IMR-90 (cell line): ENCODE measurements around the gene PSMA6. TPM values are rescaled to one million over a fixed set of nuclear protein-coding genes. Genes with fewer than 3 reads are reported as not detected.

Experiments used
- ATAC-seq: fragments of 200-7000 bp; cut with Tn5 transposase; 2 replicates; pipeline ENCODE4 v1.9.1; 2020; ENCODE audit warnings: low read depth, mild to moderate bottlenecking, moderate library complexity
- BruUV-seq: library from RNA; stranded (reverse); fragments of 400-500 nt; replicated peaks from 2 replicates; lab custom pipeline; 2021; lab: Mats Ljungman, UMichigan
- CTCF ChIA-PET: fragments of 300-600 bp; formaldehyde crosslinking; extraction: SDS; loops from one replicate; lab custom pipeline; 2021; ENCODE audit warnings: antibody characterized with exemption; lab: Yijun Ruan, JAX
- POLR2A ChIA-PET: fragments of 300-600 bp; sonication (Branson Sonifier 250); formaldehyde crosslinking; loops from one replicate; lab custom pipeline; 2022; ENCODE audit warnings: antibody characterized with exemption; ENCODE audit not compliant: unreplicated experiment; lab: Charles Lee
- DNase-seq: peaks from one replicate; pipeline ENCODE4 v3.0.0; 2013
- H2AFZ ChIP-seq: replicated peaks from 2 replicates; pipeline ENCODE3; 2013; ENCODE audit warnings: low read length, mild to moderate bottlenecking; ENCODE audit not compliant: poor library complexity
- H2AK5ac ChIP-seq: 2 replicates; pipeline ENCODE4 v1.6.1; 2013; ENCODE audit warnings: low read depth, low read length, inconsistent platforms
- H2AK9ac ChIP-seq: replicated peaks from 2 replicates; pipeline ENCODE3; 2013; ENCODE audit warnings: mild to moderate bottlenecking, low read depth, low read length, moderate library complexity; ENCODE audit not compliant: poor library complexity
- H2BK120ac ChIP-seq: 2 replicates; pipeline ENCODE4 v1.6.1; 2013; ENCODE audit warnings: low read depth, low read length, inconsistent platforms
- H2BK15ac ChIP-seq: 3 replicates; pipeline ENCODE4 v1.6.1; 2013; ENCODE audit warnings: low read depth, low read length, inconsistent platforms
- H2BK20ac ChIP-seq: 2 replicates; pipeline ENCODE4 v1.6.1; 2013; ENCODE audit warnings: low read depth, mild to moderate bottlenecking, inconsistent platforms, low read length, moderate library complexity
- H2BK5ac ChIP-seq: 2 replicates; pipeline ENCODE4 v1.6.1; 2013; ENCODE audit warnings: mild to moderate bottlenecking, low read depth, low read length, inconsistent platforms; ENCODE audit not compliant: poor library complexity, severe bottlenecking
- H3K14ac ChIP-seq: replicated peaks from 2 replicates; pipeline ENCODE4 v1.6.1; 2013; ENCODE audit warnings: low read depth, low read length, inconsistent platforms
- H3K18ac ChIP-seq: 2 replicates; pipeline ENCODE4 v1.6.1; 2013; ENCODE audit warnings: low read depth, low read length, control low read depth
- H3K23ac ChIP-seq: 2 replicates; pipeline ENCODE4 v1.6.1; 2013; ENCODE audit warnings: low read depth, low read length, inconsistent platforms
- H3K27ac ChIP-seq: 2 replicates; pipeline ENCODE4 v1.5.1; 2013; ENCODE audit warnings: mild to moderate bottlenecking, control low read depth, low read length; ENCODE audit not compliant: insufficient read depth
- H3K27me3 ChIP-seq: 2 replicates; pipeline ENCODE4 v1.6.1; 2013; ENCODE audit warnings: low read length; ENCODE audit not compliant: control insufficient read depth, insufficient read depth
- H3K36me3 ChIP-seq: 2 replicates; pipeline ENCODE4 v1.6.1; 2013; ENCODE audit warnings: low read length, mixed read lengths; ENCODE audit not compliant: control insufficient read depth, insufficient read depth
- H3K4ac ChIP-seq: 2 replicates; pipeline ENCODE4 v1.6.1; 2013; ENCODE audit warnings: low read depth, low read length, inconsistent platforms
- H3K4me1 ChIP-seq: 2 replicates; pipeline ENCODE4 v1.6.1; 2013; ENCODE audit warnings: low read length, mixed read lengths; ENCODE audit not compliant: control insufficient read depth, insufficient read depth
- H3K4me2 ChIP-seq: 2 replicates; pipeline ENCODE4 v1.6.1; 2013; ENCODE audit warnings: low read depth, mild to moderate bottlenecking, control low read depth, low read length, moderate library complexity
- H3K4me3 ChIP-seq: 2 replicates; pipeline ENCODE4 v1.5.1; 2013; ENCODE audit warnings: low read depth, mild to moderate bottlenecking, control low read depth, low read length, moderate library complexity; ENCODE audit not compliant: insufficient read depth
- H3K56ac ChIP-seq: 2 replicates; pipeline ENCODE4 v1.6.1; 2013; ENCODE audit warnings: low read length, inconsistent platforms; ENCODE audit not compliant: insufficient read depth; ENCODE audit errors: extremely low read depth
- H3K79me1 ChIP-seq, 2 experiments: 2 replicates each; pipeline ENCODE4 v1.6.1; 2013; ENCODE audit warnings: low read length in 2 of 2, inconsistent platforms in 1 of 2, low read depth in 1 of 2
- H3K9ac ChIP-seq: 2 replicates; pipeline ENCODE4 v1.6.1; 2013; ENCODE audit warnings: low read depth, low read length, control low read depth
- H3K9me1 ChIP-seq: 2 replicates; pipeline ENCODE4 v1.6.1; 2013; ENCODE audit warnings: low read length, inconsistent platforms; ENCODE audit not compliant: insufficient read depth
- H3K9me3 ChIP-seq: 2 replicates; pipeline ENCODE4 v1.6.1; 2013; ENCODE audit warnings: low read length; ENCODE audit not compliant: control insufficient read depth, insufficient read depth
- H4K20me1 ChIP-seq: 2 replicates; pipeline ENCODE4 v1.6.1; 2013; ENCODE audit warnings: low read length, inconsistent platforms; ENCODE audit not compliant: insufficient read depth
- H4K5ac ChIP-seq: 2 replicates; pipeline ENCODE4 v1.6.1; 2013; ENCODE audit warnings: mild to moderate bottlenecking, low read depth, low read length, control low read depth
- H4K8ac ChIP-seq, 2 experiments: 2 replicates each; pipeline ENCODE4 v1.6.1; 2013; ENCODE audit warnings: low read depth in 2 of 2, low read length in 2 of 2, control low read depth in 1 of 2, inconsistent platforms in 1 of 2
- H4K91ac ChIP-seq: 2 replicates; pipeline ENCODE4 v1.6.1; 2013; ENCODE audit warnings: low read depth, low read length, inconsistent platforms; ENCODE audit not compliant: insufficient read depth
- BHLHE40 ChIP-seq: fragments of 150-350 bp; IDR thresholded peaks from 2 replicates; pipeline ENCODE4 v1.6.1; 2016; ENCODE audit warnings: mild to moderate bottlenecking, low read depth, low read length
- CHD1 ChIP-seq: IDR thresholded peaks from 2 replicates; pipeline ENCODE4 v1.6.1; 2012; ENCODE audit warnings: low read depth, low read length, improper control_type of control experiment
- CTCF ChIP-seq: conservative IDR thresholded peaks from 2 replicates; pipeline ENCODE4 v1.5.1; 2012; ENCODE audit warnings: mild to moderate bottlenecking, low read depth, low read length, improper control_type of control experiment
- FOS ChIP-seq: fragments of 150-350 bp; IDR thresholded peaks from 2 replicates; pipeline ENCODE4 v1.6.1; 2016; ENCODE audit warnings: low read depth, low read length
- MAFK ChIP-seq: IDR thresholded peaks from 2 replicates; pipeline ENCODE4 v1.6.1; 2012; ENCODE audit warnings: low read depth, low read length, improper control_type of control experiment
- NFE2L2 ChIP-seq: fragments of 150-350 bp; IDR thresholded peaks from 2 replicates; pipeline ENCODE4 v1.6.1; 2016; ENCODE audit warnings: low read depth, mild to moderate bottlenecking, low read length
- POLR2A ChIP-seq: IDR thresholded peaks from 2 replicates; pipeline ENCODE4 v1.6.1; 2012; ENCODE audit warnings: mild to moderate bottlenecking, low read depth, low read length
- WGBS, 2 experiments: methylation state at CpG; one replicate each; pipeline versions ENCODE4 v1.1.5 to v1.1.7; 2013; ENCODE audit warnings: missing lambda C conversion rate in 2 of 2; ENCODE audit not compliant: insufficient read length in 1 of 2; ENCODE audit errors: extremely low coverage in 2 of 2; 5-methylcytosine and 5-hydroxymethylcytosine counted together
- dilution Hi-C: fragments of 300-500 bp; cut with HindIII; formaldehyde crosslinking; loops from one replicate; pipeline ENCODE4 v1.14.3; 2018; ENCODE audit warnings: low sequenced_read_pairs; ENCODE audit not compliant: unreplicated experiment
- in situ Hi-C: fragments of 300-500 bp; cut with MboI; formaldehyde crosslinking; loops from 3 replicates; pipeline ENCODE4 v1.14.3; 2019; ENCODE audit warnings: low sequenced_read_pairs, inconsistent platforms, mixed read lengths
- intact Hi-C: fragments of 100-400 bp; cut with micrococcal nuclease; formaldehyde crosslinking; loops from 2 replicates; pipeline ENCODE4 v1.10.0; 2022
- polyA plus RNA-seq, 3 experiments: library from polyadenylated mRNA; depleted of rRNA; stranded (reverse); fragments of >200 nt; gene quantifications; 2 replicates each; pipeline ENCODE4 v1.2.3, GENCODE V29; 2012; ENCODE audit warnings: low replicate concordance in 1 of 3
- total RNA-seq: library from RNA; depleted of rRNA; stranded (reverse); fragments of >200 nt; gene quantifications from 2 replicates; pipeline ENCODE4 v1.2.3, GENCODE V29; 2012
- TF ChIP-seq, protein P1 (sequence below): fragments of 150-350 bp; IDR thresholded peaks from 2 replicates; pipeline ENCODE4 v1.6.1; 2017; ENCODE audit warnings: mild to moderate bottlenecking, antibody characterized with exemption, low read length, low read depth
- TF ChIP-seq, protein P2 (sequence below): fragments of 150-350 bp; IDR thresholded peaks from 2 replicates; pipeline ENCODE4 v1.6.1; 2016; ENCODE audit warnings: low read depth, mild to moderate bottlenecking, low read length, moderate library complexity, borderline replicate concordance

Gene PSMA6
- total and polyA plus RNA-seq, 2 of the 4 experiments (the other 2 are of a cell fraction): 184 to 530 TPM

DNA sequence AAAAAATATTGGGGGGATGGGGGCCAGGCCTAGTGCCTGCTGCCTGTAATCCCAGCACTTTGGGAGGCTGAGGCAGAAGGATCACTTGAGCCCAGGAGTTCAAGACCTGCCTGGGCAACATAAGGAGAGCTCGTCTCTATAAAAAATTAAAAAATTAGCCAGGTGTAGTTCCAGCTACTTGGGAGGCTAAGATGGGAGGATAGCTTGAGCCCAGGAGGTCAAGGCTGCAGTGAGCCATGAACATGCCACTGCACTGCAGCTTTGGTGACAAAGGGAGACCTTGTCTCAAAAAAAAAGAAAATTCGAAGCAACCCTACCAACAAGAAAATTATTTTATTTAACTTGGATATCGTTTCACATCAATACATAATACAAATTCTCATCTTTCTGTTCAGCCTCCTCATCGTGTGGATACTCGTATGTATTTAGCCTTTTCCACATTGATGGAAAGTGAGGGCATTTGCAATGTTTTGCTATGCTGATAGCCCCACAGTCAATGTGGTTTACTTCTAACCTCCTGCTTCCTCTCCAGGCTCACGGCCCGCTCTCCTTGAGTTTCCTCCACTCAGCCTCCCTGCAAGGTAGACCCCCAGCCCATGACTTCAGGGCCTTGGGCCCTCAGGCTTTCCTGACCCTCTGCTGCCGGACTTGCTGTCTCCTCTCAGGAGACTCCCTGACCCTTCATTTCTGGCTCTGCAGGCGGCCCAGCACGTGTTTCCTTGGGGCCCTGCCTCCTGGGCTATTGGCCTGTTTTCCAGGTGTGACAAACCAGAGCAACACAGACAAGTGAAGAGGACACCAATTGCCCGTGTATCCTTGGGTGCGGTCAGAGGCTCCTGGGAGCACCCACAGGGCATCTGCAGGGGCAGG lies 57.5 kb downstream of the PSMA6 start:
- ATAC-seq: no peak
- Histone ChIP-seq H4K5ac (no peak overlapping the region), H3K27ac (no peak overlapping the region), H2BK15ac (no peak overlapping the region), H2AK5ac (no peak overlapping the region), H2BK120ac (no peak overlapping the region), H3K4me2 (no peak overlapping the region), H2AK9ac (no peak overlapping the region), H3K9me1 (0 out of 2 replicates have a peak, but pooled peaks cover 3% of the 10 kb centered on the region), H2AFZ (no peak overlapping the region), H3K4me1 (peaks cover 5% of the 10 kb centered on the region; the same call in 1 of the 2 replicates), H3K36me3 (no peaks in the 10 kb centered on the region), H2BK20ac (no peak overlapping the region), H4K8ac (no peak overlapping the region), H2BK5ac (no peak overlapping the region), H3K9me3 (no peaks in the 10 kb centered on the region), H4K20me1 (no peaks in the 10 kb centered on the region), H3K9ac (no peak overlapping the region), H3K14ac (no peak overlapping the region), H4K91ac (no peak overlapping the region), H3K23ac (no peak overlapping the region), H3K79me1 (no peaks in the 10 kb centered on the region), H3K4me3 (no peak overlapping the region), H3K4ac (no peak overlapping the region), H3K18ac (no peak overlapping the region), H3K56ac (no peak overlapping the region), H3K27me3 (no peaks in the 10 kb centered on the region)
- in situ Hi-C loops (no loop called here), dilution Hi-C loops (no loop called here), intact Hi-C loops (no loop called here)
- no peak for TF ChIP-seq NFE2L2
- TF ChIP-seq FOS: no peak
- TF ChIP-seq, protein P1, sequence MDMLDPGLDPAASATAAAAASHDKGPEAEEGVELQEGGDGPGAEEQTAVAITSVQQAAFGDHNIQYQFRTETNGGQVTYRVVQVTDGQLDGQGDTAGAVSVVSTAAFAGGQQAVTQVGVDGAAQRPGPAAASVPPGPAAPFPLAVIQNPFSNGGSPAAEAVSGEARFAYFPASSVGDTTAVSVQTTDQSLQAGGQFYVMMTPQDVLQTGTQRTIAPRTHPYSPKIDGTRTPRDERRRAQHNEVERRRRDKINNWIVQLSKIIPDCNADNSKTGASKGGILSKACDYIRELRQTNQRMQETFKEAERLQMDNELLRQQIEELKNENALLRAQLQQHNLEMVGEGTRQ: no peak
- no peak for TF ChIP-seq POLR2A
- TF ChIP-seq CHD1: no peak
- no peak for TF ChIP-seq BHLHE40
- TF ChIP-seq MAFK: no peak
- no peak for TF ChIP-seq CTCF
- TF ChIP-seq, protein P2, sequence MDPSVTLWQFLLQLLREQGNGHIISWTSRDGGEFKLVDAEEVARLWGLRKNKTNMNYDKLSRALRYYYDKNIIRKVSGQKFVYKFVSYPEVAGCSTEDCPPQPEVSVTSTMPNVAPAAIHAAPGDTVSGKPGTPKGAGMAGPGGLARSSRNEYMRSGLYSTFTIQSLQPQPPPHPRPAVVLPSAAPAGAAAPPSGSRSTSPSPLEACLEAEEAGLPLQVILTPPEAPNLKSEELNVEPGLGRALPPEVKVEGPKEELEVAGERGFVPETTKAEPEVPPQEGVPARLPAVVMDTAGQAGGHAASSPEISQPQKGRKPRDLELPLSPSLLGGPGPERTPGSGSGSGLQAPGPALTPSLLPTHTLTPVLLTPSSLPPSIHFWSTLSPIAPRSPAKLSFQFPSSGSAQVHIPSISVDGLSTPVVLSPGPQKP: no peak
- BruUV-seq: no TSS peak
- POLR2A ChIA-PET: no interaction called here
- WGBS, 2 experiments: 65 to 100% methylated on average over 1 to 3 of the region's 12 CpGs
- CTCF ChIA-PET: no interaction called here
- no peak for DNase-seq
